Measurements from ENCODE around the gene PREB.

PREB gene

DNA sequence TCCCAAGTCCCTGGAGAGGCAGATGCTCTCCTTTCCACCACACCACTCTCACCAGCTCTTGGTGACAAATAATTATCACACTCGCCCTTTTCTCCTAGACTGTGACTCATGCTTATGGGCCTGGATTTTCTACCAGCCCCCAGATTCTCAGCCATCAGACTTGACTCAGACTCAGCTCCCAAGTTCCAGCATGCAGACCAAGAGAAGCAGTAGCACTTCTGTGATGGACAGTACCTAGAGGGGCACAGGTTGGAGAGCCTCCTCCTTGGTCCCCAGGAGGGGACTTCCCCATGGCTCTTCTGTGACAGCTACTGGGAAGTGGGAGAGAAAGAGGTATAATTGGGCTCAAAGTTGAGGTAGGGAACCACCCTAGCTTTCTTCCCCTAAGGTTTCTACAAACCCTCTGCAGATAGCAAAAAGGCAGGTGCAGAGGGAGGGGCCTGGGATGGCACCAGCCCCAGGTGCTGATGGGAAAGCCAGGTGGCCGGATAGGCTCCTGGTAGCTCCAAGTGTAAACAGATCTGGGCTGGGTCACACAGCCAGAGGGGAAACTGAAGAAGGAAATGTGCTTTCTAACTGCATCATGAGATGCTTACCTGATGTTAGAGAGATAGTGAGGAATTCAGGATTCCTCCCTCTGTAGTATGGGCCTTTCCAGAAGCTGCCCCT is 18.5 kb upstream of the PREB start:
- DNase-seq (ENCODE audit: low spot score): no peak

DNA sequence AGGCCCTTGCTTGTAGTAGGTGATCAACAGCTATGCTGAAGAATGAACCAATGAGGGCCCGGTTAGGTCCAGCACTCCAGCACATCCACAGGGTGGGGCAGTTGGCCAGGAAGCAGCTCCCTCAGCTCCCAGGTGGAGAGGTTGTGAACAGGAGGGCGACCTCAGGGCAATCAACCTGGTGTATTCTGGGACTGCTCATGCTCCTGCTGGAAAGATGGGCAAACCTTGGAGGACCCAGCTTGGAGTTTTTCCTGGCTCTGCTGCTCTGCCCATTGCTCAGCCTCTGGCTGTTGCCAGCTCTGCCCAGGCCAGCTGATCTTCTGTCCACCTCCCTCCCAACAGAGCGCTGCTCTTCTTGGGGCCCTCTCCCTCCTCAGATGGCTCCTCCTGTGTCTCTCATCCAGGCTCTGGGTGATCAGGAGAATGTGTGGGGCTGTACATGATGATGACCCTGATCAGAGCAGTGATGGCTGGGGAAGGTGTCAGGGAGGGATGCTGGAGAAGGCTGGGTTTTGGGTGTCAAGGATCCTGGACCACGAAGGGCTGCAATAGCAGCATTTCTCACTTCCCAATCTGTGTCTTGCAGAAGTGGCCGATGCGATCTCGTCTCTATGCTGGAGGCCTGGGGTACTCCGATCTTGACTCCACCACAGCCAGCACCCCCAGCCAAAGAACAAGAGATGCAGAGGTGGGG is 17.8 kb upstream of the PREB start:
- DNase-seq (ENCODE audit: low spot score): no peak

DNA sequence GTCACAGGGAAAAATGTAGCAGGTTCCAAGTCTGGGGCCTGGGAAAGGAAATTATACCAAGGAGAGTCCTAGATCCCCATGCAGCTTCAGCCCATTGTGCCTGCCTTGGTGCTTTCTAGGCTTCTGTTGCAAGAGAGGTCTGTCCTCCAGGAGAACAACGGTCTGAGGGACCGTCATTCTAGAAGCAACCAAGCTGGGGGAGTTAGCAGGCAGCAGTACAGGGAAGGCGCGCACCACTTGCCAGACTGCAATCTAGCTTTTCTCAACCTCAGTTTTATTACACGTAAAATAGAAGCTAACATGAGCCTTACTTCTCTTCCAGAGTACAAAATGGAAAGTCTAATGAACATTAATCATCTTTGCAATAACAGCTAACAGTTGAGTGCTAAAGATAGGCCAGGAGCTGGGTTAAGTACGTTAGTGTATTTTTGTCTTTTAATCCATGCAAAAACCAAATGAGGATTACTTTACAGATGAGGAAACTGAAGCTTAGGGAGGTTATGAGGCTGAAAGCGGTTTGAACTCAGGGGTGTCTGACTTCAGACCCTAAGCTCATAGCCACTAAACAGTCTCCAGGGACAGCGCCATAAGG is 16.3 kb upstream of the PREB start:
- no peak for DNase-seq (ENCODE audit: low spot score)

DNA sequence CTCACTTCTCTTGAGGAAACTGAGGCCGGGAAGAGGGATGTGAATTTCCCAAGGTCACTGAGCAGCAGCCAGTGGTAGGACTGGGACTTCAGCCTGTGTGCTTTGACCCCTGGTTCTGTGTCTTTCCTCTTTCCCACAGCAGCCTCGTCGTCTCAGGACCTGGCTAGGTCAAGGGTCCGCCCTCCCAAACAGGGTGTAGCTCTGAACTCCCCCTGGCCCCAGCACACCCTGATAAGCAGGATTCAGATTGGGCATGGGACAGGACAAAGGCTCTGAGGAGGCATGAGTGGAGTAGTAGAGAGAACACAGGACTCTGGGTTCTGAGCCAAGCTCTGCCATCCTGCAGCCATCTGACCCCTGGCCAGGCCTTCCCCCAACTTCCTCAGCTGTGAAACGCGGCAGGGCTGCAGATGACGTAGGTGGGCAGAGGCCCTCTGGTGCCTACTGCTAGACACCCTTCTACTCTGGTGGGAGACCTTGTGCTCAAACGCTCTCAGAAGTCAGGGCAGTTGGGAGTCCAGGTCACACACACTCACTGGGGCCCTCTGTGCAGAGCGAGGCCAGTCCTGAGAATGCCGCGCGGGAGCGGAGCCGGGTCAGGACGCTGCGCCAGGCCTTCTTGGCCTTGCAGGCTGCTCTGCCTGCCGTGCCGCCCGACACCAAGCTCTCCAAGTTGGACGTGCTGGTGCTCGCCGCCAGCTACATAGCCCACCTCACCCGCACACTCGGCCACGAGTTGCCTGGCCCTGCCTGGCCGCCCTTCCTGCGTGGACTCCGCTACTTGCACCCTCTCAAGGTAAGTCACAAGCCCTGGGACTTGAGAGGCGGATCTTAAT is 15.4 kb upstream of the PREB start:
- DNase-seq (ENCODE audit: low spot score): no peak

DNA sequence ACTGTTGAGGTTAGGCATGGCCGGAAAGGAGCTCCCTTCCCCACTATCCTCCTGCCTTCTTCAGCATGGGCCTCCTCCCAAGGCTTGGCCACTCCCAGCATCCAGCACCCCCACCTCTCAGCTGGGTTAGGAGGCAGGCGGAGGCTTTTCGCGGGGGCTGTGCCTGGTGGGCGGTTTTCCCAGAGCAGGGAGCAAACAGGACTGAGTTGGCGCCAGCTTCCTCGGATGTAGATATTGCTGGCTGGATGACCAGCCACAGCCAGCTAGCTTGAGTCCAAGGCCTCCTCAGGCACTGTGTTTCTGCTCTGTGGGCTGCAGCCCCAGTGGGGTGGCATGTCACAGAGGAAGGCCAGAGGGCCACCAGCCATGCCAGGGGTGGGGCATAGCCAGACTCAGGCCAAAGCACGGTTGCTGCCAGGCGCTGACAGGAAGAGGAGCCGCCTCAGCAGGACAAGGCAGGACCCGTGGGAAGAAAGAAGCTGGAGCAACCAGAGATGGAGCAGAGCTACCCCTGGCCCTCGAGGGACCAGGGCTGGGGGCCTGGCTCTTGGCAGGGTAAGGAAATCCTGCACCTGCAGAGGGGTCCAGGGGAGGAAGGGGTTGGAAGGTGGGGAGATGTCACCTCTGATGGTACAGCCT is 14.5 kb upstream of the PREB start, which contains the start of gene TCF23:
Gene TCF23 (plus strand): TSS at position 204 of the 639 bp plus-strand sequence. CDS start 130 bp downstream, at position 334.
- no peak for DNase-seq (ENCODE audit: low spot score)

DNA sequence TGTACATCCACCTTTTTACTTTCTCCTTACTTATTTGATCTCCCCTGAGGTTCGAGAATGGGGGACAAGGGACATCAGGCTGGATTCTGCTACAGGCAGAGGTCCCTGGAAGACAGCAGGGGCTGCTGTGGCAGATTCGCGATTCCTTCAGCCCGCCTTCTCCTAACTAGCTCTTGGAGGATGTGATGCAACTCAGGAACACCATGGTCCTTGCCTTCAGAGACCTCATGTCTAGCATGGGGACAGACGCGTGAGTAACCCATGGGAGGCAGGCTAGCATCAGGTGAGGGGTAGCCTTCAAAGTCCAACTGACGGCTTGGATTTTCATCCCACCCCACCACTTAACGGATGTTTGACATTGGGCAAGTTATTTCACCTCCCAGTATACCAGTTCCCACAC is 13.5 kb upstream of the PREB start:
- no peak for DNase-seq (ENCODE audit: low spot score)

DNA sequence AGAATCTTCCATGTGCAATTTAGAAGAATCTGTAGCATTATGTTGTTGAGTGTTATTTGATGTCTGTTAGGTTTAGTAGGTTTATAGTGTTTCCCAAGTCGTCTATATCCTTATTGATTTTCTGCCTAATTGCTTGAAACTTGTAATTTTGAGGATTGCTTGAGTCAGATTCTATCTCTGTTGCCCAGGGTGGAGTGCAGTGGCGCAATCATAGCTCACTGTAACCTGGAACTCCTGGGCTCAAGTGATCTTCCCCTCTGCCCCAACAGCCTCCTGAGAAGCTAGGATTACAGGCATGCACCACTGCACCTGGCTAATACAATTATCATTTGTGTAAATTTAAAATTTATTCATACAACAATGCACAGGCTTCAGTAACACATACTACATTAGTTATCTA is 11.2 kb upstream of the PREB start:
- DNase-seq (ENCODE audit: low spot score): no peak

DNA sequence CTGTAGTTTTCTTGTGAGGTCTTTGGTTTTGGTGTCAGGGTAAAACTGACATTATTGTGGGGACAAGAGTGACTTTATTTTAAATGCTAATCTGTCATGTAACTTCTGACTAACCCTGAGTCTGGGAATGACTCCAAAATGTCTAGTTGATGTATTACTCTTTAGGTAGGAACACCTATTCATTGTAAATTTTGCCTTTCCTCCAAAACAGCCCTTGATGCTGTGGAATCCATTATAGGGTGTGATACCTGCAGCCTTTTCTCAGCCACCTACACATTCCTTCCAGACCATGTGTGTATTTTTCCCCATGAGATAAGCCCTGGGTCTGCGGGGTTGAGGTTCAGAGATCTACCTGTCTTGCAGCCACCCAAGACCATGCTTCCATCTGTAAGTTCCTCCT is 8.8 kb upstream of the PREB start:
- DNase-seq (ENCODE audit: low spot score): no peak

DNA sequence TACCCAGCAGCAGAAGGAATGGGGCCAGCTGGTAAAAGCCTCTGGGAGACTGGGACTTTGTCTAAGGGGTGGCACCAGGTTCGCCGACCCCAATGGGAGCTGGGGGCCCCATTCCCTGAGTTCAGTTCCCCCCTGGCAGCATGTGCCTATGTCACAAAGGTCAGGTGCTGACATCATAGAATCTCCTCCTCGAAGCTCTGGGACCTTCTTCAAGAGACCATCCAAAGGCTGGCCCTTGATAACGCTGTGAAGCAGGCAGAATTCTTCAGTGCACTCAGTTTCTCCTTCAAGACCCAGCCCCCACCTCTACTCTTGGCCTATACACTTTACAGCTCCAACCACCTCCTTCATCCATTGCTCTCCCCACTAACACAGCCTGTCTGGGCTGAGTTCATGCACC is 4.9 kb upstream of the PREB start, which contains the start of gene PRR30:
Gene PRR30 (minus strand): TSS at position 101 of the 400 bp plus-strand sequence. CDS start 1,081 bp downstream, outside the sequence.
- DNase-seq (ENCODE audit: low spot score): no peak

DNA sequence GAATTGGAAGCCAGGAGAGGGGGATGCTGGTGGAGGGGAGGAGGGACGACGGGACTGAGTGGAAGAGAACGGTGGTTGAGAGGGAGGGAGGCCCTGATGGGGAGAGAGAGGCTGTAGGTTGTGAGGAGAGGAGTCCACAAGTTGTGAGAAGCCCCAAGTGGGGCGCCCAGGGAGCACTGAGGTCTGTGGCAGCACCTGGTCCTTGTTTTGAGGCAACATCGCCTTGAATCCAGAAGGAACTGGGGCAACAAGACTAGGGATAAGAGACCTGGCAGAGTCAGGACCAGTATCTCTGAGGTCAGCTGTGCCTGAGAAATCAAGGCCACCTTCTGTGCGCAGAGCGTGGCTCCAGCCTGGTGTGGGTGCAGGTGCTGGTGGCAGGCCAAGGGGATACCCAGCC is 3.7 kb upstream of the PREB start:
- no peak for DNase-seq (ENCODE audit: low spot score)

DNA sequence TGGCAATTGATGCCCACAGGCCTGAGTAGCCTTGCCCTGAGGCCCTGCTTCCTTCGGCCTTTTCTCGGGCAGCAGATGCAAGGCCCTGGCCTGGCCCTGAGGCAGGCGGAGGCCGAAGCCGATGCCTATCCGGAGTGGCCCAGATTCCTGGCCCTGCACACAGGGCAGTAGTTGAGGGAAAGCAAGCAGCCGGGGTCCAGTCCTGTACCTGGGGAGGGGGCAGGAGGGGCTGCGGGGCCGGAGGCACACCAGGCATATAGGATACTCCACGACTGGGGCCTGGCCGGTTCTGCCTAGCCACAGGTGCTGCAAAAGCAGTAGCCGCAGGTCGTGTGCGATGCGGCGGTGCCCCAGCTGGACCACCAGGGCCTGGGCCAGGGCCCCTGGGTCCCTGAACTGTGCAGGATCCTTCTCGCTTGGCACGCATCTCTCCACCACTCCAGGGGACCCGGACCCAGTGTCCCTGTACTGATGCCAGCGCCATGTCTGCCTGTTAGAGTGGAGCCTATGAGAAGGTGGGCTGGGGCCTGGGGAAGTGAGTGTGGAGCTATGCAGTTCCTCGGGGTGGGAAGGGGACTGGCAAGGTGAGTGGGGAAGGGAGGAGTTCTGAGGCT is 3.0 kb upstream of the PREB start:
- DNase-seq (ENCODE audit: low spot score): no peak

DNA sequence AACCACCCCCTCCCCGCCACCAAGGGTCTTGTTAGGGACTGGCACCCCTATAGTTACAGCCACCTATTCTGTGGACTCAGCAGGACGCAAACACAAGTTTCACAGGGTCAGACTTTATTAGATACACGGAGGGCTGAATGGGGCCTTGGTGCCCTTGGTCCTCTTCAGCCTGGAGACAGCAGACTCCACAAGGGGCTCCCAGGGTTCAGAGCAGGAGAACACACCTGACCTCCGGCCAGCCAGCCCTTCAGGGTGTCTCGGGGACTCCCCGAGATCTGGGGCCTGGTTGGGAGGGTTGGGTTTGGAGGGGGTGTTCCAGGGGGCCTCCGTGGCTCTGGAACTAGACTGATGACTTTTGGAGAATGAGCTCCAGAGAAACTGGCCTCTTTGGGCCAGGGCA is 2.3 kb upstream of the PREB start:
- DNase-seq (ENCODE audit: low spot score): no peak

DNA sequence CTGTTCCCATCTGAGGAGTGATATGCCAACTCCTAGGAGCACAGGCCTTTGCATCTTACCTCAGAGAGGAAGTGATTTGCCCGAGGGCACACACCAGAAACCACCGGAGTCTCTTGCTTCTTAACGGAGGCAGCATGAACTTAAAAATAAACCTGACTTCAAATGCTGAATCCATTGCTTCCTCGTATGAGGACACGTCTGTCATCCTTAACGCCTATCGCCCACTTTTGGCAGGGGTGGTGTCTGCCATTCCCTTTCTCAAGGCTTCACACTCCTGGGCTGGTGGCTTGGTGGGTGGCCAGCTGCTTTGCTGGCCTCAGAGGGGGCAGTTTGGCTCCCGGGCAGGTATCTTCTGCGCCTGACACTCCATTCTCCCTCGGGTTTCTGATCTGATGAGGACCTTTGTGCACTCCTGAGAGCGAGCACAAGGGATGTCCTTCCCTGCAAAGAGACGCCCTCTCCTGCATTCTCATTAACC is 1.1 kb upstream of the PREB start:
- no peak for DNase-seq (ENCODE audit: low spot score)

DNA sequence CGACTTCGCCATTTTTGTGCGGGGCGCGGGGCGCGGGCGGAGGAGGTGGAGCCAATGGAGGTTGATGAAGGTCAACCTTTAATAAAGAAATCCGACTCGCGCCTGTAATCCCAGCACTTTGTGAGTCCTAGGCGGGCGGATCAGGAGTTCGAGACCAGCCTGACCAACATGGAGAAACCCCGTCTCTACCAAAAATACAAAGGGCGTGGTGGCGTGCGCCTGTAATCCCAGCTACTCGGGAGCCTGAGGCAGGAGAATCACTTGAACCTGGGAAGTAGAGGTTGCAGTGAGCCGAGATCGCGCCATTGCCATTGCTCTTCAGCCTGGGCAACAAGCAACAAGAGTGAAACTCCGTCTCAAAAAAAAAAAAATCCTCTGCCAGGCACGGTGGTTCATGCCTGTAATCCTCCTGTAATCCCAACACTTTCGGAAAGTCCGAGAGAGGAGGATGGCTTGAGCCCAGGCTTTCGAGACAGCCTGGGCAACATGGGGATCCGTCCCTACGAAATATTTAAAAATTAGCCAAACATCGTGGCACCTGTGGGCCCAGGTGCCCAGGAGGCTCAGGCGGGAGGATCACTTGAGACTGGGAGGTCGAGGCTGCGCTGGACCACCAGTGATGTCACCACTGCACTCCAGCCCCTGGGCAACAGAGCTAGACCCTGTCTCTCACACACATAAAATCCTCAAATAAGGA is 493 bp upstream of the PREB start:
- DNase-seq (ENCODE audit: low spot score): no peak

DNA sequence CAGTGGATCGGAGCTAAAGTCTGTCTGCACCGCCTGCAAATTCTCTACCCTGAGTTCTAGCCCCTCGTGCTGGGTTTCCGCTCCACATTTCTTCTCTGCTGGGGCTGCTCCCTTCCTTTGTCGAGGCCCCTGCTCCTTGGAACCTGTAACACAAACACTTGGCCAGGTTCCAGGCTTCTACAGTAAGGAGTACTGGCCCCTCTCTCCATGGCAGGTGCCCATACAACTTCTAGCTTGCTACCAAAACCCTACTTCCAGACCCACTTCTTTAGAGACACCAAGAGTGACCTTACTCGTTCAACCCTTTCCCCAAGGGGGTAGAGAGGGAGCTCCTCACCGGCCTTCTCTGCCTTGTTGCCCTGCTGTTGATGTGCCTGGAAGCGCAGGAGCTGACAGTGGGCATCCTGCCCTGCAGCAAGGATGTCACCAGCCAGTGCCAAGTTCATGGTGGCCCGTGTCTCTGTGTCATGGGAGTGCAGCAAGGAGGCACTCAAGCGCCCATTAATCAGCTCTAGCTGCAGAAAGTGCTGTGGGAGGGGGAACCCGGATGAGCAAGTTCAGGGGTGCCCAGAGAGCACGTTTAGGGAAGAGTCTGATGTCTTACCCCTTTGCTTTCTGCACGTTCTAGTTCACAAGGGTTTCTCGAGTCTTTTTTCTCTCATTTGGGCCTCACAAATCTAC is 1.1 kb downstream of the PREB start:
- no peak for DNase-seq (ENCODE audit: low spot score)

DNA sequence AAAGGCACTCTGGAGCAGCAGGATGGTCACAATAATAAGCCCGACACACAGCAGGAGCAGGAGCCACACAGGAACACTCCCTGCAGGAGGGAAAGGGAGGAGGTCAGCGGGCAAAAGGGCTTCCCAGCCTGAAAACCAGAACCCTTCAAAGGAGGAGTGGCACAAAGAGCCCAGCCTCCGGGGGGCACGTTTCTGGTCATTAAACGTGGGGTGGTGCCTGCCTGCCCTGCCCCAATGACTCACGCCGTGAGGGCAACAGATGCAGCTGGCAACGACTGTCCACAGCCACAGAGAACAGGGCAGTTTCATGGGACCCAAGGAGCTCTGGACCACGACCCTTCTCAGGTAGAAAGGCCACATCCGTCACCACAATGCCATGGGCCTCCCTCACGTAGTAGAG is 3.0 kb downstream of the PREB start:
- DNase-seq (ENCODE audit: low spot score): no peak

DNA sequence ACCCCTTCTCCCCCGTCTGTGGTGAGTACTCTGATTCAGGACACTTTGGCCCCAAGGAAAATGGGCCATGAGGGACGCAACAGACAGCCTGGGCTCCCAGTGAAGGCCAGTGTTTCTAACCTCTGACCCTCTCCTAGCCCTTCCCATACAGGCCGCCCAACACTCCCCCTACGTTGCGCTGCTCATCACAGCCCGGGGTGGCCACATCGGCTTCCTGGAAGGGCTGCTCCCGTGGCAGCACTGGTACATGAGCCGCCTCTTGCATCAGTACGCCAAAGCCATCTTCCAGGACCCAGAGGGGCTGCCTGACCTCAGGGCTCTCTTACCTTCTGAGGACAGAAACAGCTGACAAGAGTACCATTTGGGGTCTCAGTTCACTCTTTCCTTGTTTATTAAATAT is 4.0 kb downstream of the PREB start:
- no peak for DNase-seq (ENCODE audit: low spot score)

DNA sequence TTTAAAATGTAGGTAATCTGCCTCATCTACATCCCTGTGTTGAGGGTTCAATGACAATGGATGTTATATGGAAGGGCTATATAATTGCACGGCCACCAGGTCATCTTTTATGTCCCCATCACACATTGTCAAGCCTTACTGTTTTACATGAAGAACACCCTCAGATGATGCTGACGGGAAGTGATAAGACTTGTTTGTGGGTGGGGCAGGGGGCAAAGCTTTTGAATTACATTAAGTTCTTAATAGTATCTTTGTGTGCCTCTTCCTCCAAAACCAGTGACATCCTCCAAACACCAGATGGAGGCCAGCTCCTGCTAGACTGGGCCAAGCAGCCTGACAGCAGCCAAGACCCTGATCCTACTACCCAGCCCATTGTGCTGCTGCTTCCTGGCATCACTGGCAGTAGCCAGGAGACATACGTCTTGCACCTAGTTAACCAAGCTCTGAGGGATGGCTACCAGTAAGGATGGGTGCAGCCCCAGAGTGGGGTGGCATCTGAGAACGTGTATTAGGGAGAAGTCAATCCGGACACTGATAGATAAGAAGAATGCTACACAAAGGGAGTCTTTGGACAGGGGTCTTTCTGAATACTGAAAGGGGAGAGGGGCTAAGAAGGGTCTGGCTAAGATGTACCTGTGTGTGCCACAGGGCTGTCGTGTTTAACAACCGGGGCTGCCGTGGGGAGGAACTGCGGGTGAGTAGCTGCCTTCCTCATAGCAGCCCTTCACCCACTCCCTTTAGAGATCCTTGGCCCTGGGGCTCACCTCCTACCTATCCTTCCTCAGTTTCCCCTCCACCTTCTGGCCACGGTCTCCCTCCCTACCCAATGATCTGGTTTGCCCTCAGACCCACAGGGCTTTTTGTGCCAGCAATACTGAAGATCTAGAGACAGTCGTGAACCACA is 5.5 kb downstream of the PREB start:
- no peak for DNase-seq (ENCODE audit: low spot score)
